CD4-positive, alpha-beta T cell treated with Interleukin-4 for 4 hours (primary cell): ENCODE data around the gene FOLR1.

Experiments used
- DNase-seq: peaks from one replicate; pipeline ENCODE4 v3.0.0-alpha.2; 2020

FOLR1 gene

GRCh38 chr11:72224564-72225410 lies 32.8 kb downstream of the FOLR1 start, which contains the start of gene INPPL1:
INPPL1 (plus strand) TSS chr11:72224767; CDS start chr11:72224985, 218 bp downstream.
- no peak for DNase-seq

- DNase-seq, result peak; percentile 26
Measured at GRCh38 chr11:72225411-72225951, 33.5 kb downstream of the FOLR1 start.

GRCh38 chr11:72226701-72227100 lies 34.8 kb downstream of the FOLR1 start:
- no peak for DNase-seq

- DNase-seq, result no peak
Measured at GRCh38 chr11:72227316-72228228, 35.6 kb downstream of the FOLR1 start.

GRCh38 chr11:72228229-72228843 lies 36.4 kb downstream of the FOLR1 start:
- DNase-seq, result no peak

GRCh38 chr11:72228844-72229231 lies 36.9 kb downstream of the FOLR1 start:
- DNase-seq, result no peak

GRCh38 chr11:72229336-72229924 lies 37.5 kb downstream of the FOLR1 start:
- no peak for DNase-seq

GRCh38 chr11:72229925-72230763 lies 38.2 kb downstream of the FOLR1 start:
- no peak for DNase-seq

GRCh38 chr11:72230764-72231365 lies 38.9 kb downstream of the FOLR1 start:
- DNase-seq, result no peak

- DNase-seq, result no peak
Measured at GRCh38 chr11:72231396-72232259, 39.7 kb downstream of the FOLR1 start.

GRCh38 chr11:72232260-72233055 lies 40.5 kb downstream of the FOLR1 start:
- DNase-seq, result no peak

- no peak for DNase-seq
Measured at GRCh38 chr11:72233056-72233772, 41.3 kb downstream of the FOLR1 start.

- DNase-seq, result no peak
Measured at GRCh38 chr11:72233773-72234513, 42.0 kb downstream of the FOLR1 start.

GRCh38 chr11:72234514-72234830 lies 42.5 kb downstream of the FOLR1 start:
- no peak for DNase-seq

- no peak for DNase-seq
Measured at GRCh38 chr11:72234920-72235319, 43.0 kb downstream of the FOLR1 start.

GRCh38 chr11:72235351-72236057 lies 43.6 kb downstream of the FOLR1 start:
- DNase-seq, result no peak

- no peak for DNase-seq
Measured at GRCh38 chr11:72236083-72236697, 44.2 kb downstream of the FOLR1 start.
